HG02852 (cell line): Measurements from ENCODE around the gene GUCY2C.
A peak's percentile ranks its signal among the peaks of the same experiment; 100 is the strongest.
"Not testable (repeated sequence)": the region's sequence is repeated elsewhere in the genome, so short reads cannot be mapped to it uniquely, and the experiment has no call there.

Source experiments
- ATAC-seq: cut with Tn5 transposase; IDR thresholded peaks from one replicate; pipeline ENCODE4 v1.9.1; 2021; ENCODE audit warnings: mild to moderate bottlenecking, moderate library complexity; ENCODE audit not compliant: unreplicated experiment

GUCY2C gene

DNA sequence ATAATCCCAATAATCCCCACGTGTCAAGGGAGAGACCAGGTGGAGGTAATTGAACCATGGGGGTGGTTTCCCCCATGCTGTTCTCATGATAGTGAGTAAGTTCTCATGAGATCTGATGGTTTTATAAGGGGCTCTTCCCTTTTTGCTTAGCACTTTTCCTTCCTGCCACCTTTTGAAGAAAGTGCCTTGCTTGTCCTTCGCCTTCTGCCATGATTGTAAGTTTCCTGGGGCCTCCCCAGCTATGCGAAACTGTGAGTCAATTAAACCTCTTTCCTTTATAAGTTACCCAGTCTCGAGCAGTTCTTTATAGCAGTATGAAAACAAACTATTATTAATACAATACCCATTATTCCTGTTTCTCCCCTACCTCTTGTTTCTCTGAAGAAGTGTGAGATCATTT is 14.2 kb downstream of the GUCY2C start:
- not testable (repeated sequence) for ATAC-seq

DNA sequence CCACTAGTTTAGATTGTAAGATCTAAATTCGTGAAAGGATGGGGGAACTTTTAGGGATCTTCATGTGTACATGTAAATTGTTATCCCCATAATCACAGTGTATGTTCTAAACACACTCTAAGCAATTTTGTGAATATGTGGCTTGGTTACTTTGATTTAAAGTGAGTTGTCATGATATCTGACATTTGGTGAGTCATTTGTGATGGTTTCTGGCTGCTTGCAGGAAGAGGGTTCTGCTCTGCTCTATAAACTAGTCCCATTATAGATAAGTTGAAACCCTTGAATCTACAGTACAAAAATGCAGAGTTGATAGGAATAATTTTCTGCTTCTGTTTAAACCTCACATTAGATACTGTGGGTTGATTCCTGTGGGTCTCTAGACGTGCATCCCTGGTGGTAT is 14.8 kb downstream of the GUCY2C start:
- ATAC-seq = no peak

DNA sequence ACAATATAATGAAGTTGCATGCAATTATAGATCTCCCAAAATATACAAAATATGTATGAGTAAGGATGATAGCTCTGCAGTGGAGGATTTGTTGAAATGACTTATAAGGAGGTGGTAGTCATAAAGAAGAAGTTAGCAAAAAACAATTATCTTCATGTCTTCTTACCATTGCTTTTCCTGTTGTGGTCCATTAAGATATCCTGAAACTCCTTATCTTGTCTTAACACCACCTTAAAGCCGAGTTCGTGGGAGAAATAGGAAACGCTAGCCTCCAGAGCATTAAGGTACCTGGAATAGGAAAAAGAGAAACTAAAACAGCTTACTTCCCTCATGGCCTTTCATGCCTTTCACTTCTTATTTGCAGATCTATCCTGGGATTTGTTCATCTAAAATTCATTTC is 15.2 kb downstream of the GUCY2C start:
- ATAC-seq = no peak

DNA sequence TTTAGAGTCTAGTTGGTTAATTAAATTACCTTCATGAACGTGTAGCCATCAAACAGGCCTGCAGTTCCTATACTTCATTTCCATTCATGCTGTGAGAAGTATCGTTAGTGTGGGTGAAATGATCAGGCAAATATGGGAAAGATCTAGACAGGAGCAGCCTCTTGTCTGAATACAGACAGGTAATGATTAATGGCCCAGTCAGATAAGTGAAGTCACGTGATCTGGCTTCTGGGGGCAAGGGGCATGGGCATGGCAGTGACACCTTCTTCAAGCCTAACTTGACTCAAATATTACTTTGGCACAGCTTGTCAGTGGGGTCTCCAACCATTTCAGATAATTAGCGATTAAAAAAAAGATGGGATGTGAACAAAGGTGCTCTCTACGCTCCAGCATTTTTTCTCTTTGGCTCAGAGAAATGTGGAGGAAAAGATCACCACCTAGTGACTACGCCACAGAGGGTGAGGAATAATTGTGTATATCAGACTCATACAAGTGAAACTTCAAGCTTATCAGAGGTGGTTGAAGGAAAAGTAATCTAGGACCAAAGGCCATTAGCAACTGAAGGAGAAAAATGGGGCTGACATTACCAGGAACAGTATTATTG is 17.8 kb downstream of the GUCY2C start:
- no peak for ATAC-seq

DNA sequence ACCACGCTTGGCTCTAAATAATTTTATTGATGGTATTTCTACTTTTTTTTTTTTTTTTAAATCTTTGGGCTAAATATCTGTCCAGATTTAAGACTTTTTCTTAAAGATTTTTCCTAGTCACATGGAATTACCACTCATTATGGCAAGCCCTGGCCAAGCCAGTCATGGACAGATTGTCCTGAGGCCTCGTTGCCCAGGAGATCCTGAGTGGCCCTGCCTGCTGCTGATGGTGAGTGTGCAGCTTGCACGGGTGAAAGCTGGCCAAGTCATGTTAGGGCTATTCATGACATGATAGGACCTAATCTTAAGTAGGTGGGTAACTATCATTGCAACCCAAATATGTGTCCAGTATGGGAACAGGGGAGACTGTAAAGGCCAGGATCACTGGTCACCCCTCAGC is 27.8 kb downstream of the GUCY2C start:
- ATAC-seq = no peak

DNA sequence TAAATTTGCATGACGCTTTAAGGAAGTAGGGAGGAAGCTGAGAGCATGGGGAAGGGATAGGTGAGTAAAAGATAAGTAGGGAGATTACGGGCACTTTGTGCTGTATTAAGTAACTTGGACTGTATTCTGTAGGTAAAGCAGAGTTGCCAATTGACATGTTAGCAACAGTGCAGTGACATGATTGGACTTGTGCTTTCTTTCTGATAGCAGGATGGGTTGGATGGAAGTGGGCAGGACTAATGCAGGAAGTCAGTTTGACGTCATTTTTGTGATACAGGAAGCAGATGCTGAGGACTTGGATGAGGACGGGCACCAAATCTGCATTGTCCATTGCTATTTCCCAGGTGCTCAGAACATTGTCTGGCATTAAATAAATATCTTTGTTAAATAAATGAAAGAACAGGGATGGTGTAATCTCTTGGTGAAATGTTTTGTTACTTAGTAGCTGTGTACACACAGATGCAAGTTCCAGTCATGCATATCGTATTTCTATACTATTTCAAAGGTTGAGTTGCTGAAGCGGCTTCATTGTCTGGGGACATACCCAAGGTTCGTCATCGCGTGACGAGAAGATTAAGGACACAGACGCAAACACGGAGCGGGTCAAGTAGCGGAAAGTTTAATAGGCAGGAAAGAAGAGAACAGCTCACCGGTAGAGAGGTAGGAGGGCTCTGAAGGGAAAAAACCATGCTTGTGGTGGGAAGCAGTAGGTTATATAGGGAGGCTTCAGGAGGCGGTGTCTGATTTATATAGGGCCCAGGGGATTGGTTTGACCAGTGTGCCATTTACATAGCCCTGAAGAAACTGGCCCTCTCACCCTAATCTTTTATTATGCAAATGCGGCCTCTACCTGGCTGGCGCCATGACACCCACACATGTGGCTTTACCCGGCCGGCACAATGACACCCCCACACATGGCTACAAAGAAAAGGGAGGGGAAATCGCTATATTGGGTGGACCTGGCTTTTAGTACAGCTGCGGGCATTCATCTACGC is 30.7 kb downstream of the GUCY2C start:
- no peak for ATAC-seq

DNA sequence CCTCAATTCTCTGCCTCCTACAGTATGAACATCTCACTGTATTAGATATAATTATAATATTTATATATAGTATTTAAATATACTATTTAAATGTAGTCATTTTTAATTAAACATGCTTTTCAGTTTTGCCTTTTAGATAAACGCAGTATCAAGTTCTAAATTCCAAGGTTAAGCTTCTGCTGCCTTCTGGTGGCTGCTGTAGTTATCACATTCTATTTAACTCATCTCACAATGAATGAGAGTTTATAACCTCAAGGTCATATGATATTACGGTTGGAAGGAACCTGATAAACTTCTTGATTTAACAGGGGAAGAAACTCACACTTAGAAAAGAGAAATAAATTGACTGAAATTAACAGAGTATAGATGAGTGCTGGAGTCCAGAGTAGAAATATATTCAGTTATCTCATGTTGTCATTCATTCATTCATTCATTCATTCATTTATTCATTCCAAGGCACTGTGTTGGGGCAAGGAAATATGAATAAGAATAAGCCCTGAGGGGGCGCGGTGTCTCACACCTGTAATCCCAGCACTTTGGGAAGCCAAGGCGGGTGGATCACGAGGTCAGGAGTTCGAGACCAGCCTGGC is 31.9 kb downstream of the GUCY2C start:
- no peak for ATAC-seq

DNA sequence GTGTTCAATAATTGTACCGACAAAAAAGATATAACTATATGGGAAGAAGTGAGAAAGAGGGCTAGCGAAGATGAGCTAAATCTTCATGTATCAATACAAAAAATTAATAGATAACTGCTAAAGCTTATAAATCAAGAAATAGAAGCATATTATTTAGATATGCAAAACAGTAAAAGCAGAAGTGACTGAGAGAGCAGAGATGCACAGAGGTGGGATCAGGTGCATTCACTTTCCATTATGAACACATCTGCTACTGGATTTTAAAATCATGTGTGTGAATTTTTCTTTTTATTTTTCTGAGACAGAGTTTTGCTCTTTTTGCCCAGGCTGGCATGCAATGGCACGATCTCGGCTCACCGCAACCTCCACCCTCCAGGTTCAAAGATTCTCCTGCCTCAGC is 33.4 kb downstream of the GUCY2C start:
- no peak for ATAC-seq

DNA sequence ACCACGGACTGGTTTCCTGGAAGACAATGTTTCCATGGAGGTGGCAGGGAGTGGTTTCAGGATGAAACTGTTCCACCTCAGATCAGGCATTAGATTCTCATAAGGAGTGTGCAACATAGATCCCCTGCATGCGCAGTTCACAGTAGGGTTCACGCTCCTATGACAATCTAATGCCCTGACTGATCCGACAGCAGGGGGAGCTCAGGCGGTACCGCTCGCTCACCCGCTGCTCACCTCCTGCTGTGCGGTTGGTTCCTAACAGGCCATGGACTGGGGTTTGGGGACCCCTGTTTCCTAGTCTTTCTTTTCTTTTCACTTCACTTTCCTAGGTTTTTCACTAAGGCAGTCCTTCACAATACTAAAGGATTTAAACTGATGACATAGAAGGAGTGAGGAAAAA is 39.6 kb downstream of the GUCY2C start:
- ATAC-seq = no peak

DNA sequence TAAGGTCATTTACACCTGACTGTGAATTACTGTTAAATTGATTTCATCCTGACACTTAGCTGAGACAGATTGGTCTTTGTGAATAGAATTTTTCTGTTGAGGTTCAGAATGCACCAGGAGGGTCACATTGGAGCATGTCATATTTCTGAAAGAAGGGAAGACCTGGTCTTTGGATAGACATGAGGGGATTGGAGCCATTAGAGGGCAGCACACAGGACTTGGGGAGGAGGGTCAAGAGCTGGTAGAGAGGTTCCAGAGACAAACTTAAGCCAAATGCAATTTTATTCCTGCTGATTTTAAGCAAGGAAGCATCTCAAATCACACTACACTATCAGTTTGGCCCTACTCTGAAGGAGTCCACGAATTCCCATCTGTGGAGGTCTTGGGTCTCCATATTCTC is 41.1 kb downstream of the GUCY2C start:
- ATAC-seq = no peak

DNA sequence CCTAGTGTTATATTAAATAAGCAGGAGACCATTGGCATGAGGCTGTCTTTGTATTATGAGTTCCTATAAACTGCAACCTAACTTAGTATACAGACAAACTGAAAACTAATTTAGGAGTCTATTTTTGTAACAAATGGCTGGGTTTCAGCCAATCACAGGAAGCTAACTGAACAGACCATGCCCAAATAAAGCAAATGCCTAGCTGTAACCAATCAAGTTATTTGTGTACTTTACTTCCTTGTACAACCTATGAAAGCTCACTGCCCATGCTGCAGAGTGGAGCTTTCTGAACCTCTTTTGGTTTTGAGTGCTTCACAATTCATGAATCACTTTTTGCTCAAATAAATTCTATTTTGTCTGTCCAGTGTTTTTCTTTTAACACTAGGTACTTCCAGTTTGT is 41.6 kb downstream of the GUCY2C start:
- no peak for ATAC-seq

DNA sequence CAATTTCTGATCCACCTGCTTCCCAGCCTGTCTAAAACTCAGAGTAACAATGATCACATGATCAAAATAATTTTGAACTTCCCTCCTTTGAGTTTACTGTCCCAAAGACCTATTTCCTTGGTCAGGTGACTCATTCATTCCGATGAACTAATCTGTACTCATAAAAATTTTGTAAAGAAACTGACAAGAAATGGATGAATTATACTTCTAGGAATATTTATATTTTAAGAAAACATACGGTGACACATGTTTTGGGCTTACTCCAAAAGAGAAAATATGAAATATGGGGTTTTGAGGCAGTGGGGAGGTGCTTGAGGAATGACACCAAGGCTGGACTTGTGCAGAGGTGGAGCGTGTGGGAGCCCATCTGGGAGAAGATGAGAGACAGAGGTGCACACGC is 42.0 kb downstream of the GUCY2C start:
- no peak for ATAC-seq

DNA sequence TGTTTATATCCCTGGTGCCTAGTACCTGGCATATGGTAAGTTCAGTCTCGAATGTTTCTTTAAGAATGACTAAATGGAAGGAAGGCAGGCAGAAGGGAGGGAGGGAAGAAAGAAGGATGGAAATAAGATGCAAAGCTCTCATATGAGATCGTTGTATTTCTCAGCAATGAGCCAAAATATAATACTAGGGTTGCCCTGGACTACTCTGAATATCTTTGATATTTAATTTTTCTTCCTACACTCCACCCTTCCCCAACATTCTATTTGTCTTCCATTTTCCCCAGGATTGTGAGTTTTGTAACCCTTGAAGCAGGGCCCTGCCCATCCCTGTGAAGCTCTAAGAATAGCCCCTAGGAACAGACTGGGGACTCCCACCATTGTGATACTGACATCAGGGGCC is 43.9 kb downstream of the GUCY2C start:
- no peak for ATAC-seq

DNA sequence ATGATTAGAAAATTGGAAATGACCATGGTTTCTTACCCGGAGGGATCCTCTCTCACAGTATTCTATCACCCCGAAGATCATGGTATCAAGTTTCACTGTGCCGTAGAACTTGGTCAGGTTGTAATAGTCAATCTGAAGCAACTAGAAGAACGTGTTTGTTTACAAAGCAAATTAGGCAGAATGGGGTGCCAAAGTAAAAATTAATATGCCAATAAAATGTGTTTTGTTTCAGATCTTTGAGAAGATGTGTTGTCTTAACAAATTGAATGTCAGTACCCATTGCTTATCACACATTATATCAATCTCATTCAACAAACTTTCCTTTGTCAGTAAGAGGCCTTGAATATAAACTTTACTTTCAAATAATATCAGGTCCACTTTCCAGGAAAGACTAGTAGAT is 45.0 kb downstream of the GUCY2C start:
- ATAC-seq = no peak

DNA sequence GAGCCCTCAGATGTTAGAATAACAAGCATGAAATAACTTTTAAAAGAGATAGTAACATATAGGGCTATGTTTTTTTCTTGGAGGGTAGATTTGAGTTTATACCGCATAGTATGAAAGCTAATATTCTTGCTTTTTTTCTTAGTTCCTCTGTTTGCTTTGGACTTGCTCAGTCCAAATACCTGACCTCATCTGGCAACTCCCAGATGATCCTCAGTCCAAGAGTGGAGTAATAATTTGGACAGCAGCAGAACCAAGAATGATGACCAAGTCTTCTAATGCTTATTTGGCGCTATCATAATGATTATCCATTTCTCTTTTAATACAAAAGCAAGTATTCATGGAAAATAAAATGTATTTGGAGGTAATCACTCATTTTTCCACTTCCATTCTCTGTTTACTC is 45.6 kb downstream of the GUCY2C start:
- no peak for ATAC-seq

DNA sequence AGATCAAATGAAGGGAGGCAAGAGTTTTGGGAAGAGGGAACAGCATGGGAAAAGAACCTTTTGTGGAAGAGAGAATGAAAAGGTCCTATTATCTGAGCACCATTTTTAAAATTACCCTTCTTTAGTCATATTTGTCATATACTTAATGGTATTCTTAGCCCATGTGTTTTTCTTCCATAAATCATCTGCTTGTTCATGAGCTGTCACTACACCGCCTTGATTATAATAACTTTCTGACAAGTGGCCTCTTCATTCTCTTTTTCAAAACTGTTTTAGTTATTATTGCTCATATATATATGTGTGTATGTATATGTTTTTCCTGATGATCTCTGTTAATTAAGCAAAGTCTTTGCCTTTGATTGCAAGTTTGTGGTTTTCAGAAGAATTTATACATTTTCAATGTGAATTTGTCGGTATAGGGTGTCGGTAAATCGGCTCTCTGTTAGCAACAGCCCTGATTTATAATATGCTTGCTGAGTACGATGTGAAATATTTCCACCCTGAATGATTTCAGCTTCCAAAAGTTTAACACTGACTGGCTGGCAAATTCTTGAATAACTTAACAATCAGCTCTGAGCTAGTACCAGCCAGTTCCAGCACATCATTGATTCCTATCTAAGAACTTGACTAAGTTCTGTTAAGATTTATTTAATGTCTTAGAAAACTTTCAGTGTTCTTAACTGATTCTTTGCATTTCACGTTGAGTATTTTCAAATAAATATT is 49.2 kb downstream of the GUCY2C start:
- no peak for ATAC-seq

DNA sequence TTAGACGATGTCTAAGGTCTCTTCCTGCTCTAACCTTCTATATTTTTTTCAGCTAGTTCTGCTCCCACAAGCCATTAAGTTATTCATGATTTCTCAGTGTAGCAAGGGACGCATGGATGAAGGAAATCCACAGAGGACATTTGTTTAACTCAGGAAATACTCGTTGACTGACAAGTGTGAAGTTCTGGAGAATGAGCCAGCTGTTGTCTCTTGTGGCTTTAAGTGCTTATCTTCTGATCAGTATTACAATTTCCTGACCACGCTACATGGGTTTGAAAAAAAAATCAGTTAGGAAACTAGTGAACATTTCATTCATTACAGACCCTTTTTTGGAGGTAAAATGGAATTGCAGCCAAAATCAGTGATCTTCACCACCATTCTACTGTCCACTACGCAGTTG is 53.1 kb downstream of the GUCY2C start:
- ATAC-seq = peak; percentile 40

DNA sequence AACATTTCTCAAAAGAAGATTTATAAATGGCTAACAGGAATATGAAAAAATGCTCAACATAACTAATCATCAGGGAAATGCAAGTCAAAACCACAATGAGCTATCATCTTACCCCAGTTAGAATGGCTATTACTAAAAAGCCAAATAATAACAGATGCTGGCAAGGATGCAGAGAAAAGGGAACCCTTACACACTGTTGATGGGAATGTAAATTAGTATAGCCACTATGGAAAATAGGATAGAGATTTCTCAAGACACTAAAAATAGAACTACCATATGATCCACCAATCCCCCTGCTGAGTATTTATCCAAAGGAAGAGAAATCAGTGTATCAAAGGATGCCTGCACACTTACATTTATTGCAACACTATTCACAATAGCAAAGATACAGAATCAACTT is 58.3 kb downstream of the GUCY2C start:
- ATAC-seq = no peak

DNA sequence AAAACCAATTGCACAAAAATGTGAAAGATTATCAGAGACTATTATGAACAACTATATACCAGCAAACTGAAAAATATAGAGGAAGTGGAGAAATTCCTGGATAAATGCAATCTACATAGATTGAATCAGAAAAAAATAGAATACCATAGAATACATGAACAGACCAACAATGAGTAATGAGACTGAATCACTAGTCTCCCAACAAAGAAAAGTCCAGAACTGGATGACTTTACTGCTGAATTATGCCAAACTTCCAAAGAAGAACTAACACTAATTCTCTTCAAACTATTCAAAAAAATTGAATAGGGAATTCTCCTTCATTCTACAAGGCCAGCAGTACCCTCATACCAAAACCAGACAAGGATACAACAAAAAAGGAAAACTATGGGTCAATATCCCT is 60.6 kb downstream of the GUCY2C start:
- no peak for ATAC-seq

DNA sequence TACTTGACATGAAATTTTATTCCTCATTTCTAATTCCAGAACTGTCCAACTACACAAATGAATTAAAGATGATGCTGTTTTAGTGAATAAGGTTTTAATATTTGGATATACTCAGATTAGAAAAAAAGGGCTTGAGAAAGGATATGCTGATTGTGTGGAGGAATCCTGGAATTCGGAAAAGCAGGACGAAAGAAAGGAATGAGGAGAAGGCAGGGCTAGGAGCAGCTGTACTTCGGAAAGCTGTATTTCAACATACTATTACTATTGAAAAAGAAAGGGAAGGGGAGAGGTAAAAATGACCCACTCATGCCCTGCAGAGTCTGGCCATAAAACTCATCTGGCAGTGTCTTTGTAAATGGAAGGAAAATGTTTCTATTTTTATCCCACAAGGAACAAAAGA is 65.6 kb downstream of the GUCY2C start:
- ATAC-seq = no peak
